Middle frontal gyrus (tissue), 1 donor: ENCODE measurements around the gene TOB2.

ENCODE experiments used
- DNase-seq: peaks from one replicate; pipeline ENCODE4 v3.0.0-alpha.2; 2015; ENCODE audit warnings: low spot score; ENCODE audit errors: extremely low spot score

The TOB2 gene

GRCh38 chr22:41446639-41447434, at the start of gene TOB2:
TOB2 (minus strand) TSS chr22:41446801; CDS start chr22:41437345, 9,456 bp downstream.
- peak; percentile 95 for DNase-seq

GRCh38 chr22:41491374-41492100, 44.9 kb upstream of the TOB2 start:
- no peak for DNase-seq

GRCh38 chr22:41488596-41489385, 42.2 kb upstream of the TOB2 start:
- DNase-seq, result no peak

GRCh38 chr22:41488076-41488475, 41.5 kb upstream of the TOB2 start:
- no peak for DNase-seq

- no peak for DNase-seq
Measured at GRCh38 chr22:41487037-41487935, 40.7 kb upstream of the TOB2 start.

GRCh38 chr22:41485033-41485432, 38.4 kb upstream of the TOB2 start:
- DNase-seq, result no peak

GRCh38 chr22:41482319-41482935, 35.8 kb upstream of the TOB2 start:
- DNase-seq, result no peak

- no peak for DNase-seq
Measured at GRCh38 chr22:41481925-41482318, 35.3 kb upstream of the TOB2 start.

GRCh38 chr22:41481131-41481830, 34.7 kb upstream of the TOB2 start:
- no peak for DNase-seq

GRCh38 chr22:41480397-41480735, 33.8 kb upstream of the TOB2 start:
- DNase-seq, result no peak

- peak; percentile 68 for DNase-seq
Measured at GRCh38 chr22:41479671-41480396, 33.2 kb upstream of the TOB2 start.

- DNase-seq, result no peak
Measured at GRCh38 chr22:41478891-41479521, 32.4 kb upstream of the TOB2 start.

- DNase-seq, result no peak
Measured at GRCh38 chr22:41478473-41478872, 31.9 kb upstream of the TOB2 start.

- DNase-seq, result no peak
Measured at GRCh38 chr22:41474872-41475451, 28.4 kb upstream of the TOB2 start.

- DNase-seq, result no peak
Measured at GRCh38 chr22:41471568-41471967, 25.0 kb upstream of the TOB2 start.

GRCh38 chr22:41470886-41471285, 24.3 kb upstream of the TOB2 start:
- no peak for DNase-seq

- DNase-seq, result no peak
Measured at GRCh38 chr22:41469218-41469851, 22.7 kb upstream of the TOB2 start.
